ENCODE measurements around the gene CTNNA2. TPM values are rescaled to one million over a fixed set of nuclear protein-coding genes. Genes with fewer than 3 reads are reported as not detected.

Gene CTNNA2
- total RNA-seq, 1 experiment from 2014 or later: 5.5 TPM

GRCh38 chr2:80042635-80043034 is 529.8 kb downstream of the CTNNA2 start:
- H4K91ac ChIP-seq (ENCODE audit: insufficient read length, low read depth, low read length): no peak overlapping the region
- H3K79me1 ChIP-seq (ENCODE audit: insufficient read depth, low read depth, low read length, poor library complexity, severe bottlenecking): no peaks in the 10 kb centered on the region
- Mint-ChIP-seq H3K4me3 (no peak overlapping the region), H3K9me3 (no peaks in the 10 kb centered on the region), H3K27ac (no peak overlapping the region; a peak in 1 of 7 replicates), H3K4me1 (0 out of 4 replicates have a peak, but pooled peaks cover 0 to 1% of the 10 kb centered on the region in 2 experiments), H3K36me3 (ENCODE audit: insufficient read depth in 1 of 3, low read depth in 3 of 3) (no peaks in the 10 kb centered on the region), H3K27me3 (ENCODE audit: low read depth) (no peaks in the 10 kb centered on the region)
- no peaks in the 10 kb centered on the region for H3K9me3 ChIP-seq (ENCODE audit: control insufficient read depth, low read depth, low read length)
- DNase-seq: no peak
- H3K18ac ChIP-seq (ENCODE audit: insufficient read length, low read depth, low read length): no peak overlapping the region
- no peak overlapping the region for H4K8ac ChIP-seq (replicated peaks; ENCODE audit: insufficient read length, low read depth, low read length)
- WGBS (ENCODE audit: extremely low coverage, insufficient read length, low lambda C conversion rate): no CpG with 5 or more reads among the region's 2 CpGs
- no peaks in the 10 kb centered on the region for H3K79me2 ChIP-seq (ENCODE audit: insufficient read depth, low read length)
- H2BK5ac ChIP-seq (ENCODE audit: insufficient read length, low read length): no peak overlapping the region
- H2AFZ ChIP-seq (ENCODE audit: low read length): no peak overlapping the region
- no peak for TF ChIP-seq CTCF (conservative IDR thresholded peaks at IDR 0.05)
- no peak overlapping the region for H4K5ac ChIP-seq (ENCODE audit: insufficient read length, low read depth, low read length)
- no peak overlapping the region for H3T11ph ChIP-seq (ENCODE audit: low read length)
- no peaks in the 10 kb centered on the region for H4K20me1 ChIP-seq (ENCODE audit: control insufficient read depth, insufficient read depth, insufficient read length)
- H3K9ac ChIP-seq (ENCODE audit: extremely low read depth, insufficient read length, low read length): no peak overlapping the region
- H2AK5ac ChIP-seq (ENCODE audit: insufficient read length, low read length): no peak overlapping the region
- no peaks in the 10 kb centered on the region for H3K23me2 ChIP-seq (ENCODE audit: insufficient read length, low read depth, low read length, poor library complexity, severe bottlenecking)
- H3K14ac ChIP-seq (ENCODE audit: insufficient read depth, low read length): no peak overlapping the region
- no peak overlapping the region for H3K27ac ChIP-seq (ENCODE audit: insufficient read length, low read depth, low read length)
- no peak overlapping the region for H3K4ac ChIP-seq (ENCODE audit: low read depth, low read length)
- no peak overlapping the region for H3K4me2 ChIP-seq (ENCODE audit: insufficient read depth, insufficient read length, low read length)
- H3K23ac ChIP-seq (ENCODE audit: insufficient read length, low read depth, low read length): no peak overlapping the region
- no peak overlapping the region for H3K56ac ChIP-seq (ENCODE audit: insufficient read length, low read depth, low read length)
- H2BK12ac ChIP-seq (ENCODE audit: insufficient read length, low read depth, low read length): no peak overlapping the region
- no peak overlapping the region for H2BK15ac ChIP-seq (ENCODE audit: low read depth, low read length)
- H3K27me3 ChIP-seq (ENCODE audit: insufficient read depth, low read length): no peaks in the 10 kb centered on the region
- H3K4me1 ChIP-seq (ENCODE audit: insufficient read depth, low read length): no peaks in the 10 kb centered on the region
- H2BK20ac ChIP-seq (ENCODE audit: low read depth, low read length, poor library complexity, severe bottlenecking): no peak overlapping the region
- no peak overlapping the region for H2BK120ac ChIP-seq (ENCODE audit: low read depth, low read length, poor library complexity, severe bottlenecking)

Data from H9 (cell line).